Measurements from ENCODE around the gene INHBE.
"Not testable (repeated sequence)": the region's sequence is repeated elsewhere in the genome, so short reads cannot be mapped to it uniquely, and the experiment has no call there.

The INHBE gene, protein sequence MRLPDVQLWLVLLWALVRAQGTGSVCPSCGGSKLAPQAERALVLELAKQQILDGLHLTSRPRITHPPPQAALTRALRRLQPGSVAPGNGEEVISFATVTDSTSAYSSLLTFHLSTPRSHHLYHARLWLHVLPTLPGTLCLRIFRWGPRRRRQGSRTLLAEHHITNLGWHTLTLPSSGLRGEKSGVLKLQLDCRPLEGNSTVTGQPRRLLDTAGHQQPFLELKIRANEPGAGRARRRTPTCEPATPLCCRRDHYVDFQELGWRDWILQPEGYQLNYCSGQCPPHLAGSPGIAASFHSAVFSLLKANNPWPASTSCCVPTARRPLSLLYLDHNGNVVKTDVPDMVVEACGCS
- total RNA-seq, result 0 to 0.37 (median 0.05) reads per million in 18 experiments

DNA sequence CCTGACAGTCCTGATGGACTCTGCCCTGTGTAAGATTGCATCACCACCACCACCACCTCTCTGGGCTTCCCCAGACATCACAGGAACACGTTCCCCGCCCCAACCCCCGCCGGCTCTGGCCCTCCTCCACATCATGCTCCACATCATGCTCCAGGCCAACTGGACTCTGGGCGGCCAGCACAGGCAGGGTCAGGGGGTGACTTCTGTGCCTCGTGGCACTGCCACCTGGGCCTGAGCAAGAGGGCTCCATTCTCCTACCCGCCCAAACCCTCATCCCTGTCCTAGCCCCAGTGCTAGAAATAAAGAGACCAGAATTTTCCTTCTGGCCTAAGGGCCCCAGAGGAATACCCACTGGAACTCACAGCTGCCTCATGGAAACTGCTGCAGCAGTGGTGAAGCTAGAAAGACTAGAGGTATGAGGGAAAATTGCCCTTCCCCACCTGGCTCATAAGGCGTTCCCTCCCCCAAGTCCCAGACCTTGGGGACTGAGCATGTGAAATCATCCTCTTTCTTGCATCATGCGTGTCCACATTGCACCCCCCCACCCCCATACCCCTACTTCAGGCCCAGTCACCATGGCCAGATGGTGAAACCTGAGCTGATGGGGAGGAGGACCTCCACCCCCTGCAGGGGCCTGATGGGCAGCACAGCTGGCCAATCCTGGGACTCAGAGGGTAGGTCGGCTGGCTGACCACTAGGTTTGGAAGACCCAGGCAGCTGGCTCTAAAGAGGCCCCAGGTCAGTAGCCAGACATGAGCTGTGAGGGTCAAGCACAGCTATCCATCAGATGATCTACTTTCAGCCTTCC, at the start of gene INHBE:
TSS of gene INHBE (plus strand) at position 742 of the 808 bp plus-strand sequence. CDS start 230 bp downstream, outside the sequence.
- DNase-seq, result peak; percentile 26 to 59

DNA sequence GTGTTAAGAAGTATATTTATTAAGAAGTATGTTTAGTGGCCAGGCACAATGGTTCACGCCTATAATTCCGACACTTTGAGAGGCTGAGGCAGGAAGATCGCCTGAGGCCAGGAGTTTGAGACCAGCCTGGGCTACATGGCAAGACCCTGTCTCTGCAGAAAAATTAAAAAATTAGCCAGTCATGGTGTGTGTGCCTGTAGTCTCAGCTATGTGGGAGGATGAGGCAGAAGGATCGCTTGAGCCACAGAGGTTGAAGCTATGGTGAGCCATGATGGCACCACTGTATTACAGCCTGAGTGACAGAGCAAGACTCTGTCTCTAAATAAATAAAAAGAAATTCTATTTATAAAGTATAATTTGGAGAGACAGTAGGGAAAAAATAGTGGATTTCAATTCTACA, 44.6 kb upstream of the INHBE start:
- DNase-seq, result no peak

DNA sequence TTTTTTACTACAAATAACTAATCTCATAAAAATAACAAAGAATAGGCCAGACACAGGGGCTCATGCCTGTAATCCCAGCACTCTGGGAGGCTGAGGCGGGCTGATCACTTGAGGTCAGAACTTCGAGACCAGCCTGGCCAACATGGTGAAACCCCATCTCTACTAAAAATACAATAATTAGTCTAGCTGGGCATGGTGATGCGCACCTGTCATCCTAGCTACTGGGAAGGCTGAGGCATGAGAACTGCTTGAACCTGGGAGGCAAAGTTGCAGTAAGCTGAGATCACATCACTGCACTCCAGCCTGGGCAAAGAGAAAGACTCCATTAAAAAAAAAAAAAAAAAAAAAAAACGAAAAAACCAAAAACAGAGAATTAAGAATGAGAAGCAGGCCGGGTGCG, 40.9 kb upstream of the INHBE start:
- not testable (repeated sequence) for DNase-seq

DNA sequence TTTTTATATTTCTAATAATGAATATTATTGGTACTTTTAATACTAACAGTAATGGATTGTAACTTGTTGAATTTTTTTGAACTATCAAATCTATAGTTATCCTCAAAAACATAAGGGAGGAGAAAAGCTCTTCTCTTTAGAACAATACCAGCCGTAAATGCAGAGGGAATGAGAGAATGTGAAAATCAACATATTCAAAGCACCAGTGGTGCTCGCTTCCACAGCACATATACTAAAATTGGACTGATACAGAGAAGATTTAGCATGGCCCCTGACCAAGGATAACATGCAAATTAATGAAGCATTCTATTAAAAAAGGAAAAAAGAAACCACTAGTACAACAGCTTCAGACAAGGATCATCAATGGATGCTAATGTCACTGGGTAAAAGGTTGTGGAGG, 40.0 kb upstream of the INHBE start:
- DNase-seq, result no peak

DNA sequence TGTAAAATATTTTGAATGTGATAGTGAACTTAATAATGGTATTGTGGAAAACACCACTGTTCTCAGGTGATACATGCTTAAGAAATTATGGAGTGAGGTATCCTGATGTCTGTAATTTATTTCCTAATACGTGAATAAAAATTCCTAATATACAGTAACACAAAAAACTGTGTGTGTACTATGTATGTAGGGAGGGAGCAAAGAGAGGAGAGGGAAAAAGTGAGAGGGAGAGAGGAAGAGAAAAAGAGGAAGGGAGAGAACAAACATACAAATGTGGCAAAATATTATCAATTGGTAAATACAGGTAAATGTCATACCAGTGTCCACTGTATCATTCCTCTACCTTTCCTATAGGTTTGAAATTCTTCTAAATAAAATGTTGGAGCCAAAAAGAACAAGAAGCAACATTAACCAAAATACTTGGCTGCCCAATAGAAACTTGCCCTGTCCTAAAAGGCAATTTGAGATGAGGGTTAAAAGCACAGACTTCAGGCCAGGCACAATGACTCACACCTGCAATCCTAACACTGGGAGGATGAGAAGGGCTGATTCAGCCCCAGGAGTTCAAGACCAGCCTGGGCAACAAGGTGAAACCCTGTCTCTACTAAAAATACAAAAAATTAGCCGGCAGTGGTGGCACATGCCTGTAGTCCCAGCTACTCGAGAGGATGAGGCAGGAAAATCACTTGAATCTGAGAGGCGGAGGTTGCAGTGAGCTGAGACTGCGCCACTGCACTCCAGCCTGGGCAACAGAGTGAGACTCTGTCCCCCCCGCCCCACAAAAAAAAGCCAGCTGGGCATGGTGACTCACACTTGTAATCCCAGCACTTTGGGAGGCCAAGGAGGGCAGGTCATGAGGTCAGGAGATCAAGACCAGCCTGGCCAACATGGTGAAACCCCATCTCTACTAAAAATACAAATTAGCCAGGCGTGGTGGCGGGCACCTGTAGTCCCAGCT, 38.8 kb upstream of the INHBE start:
- DNase-seq, result no peak

DNA sequence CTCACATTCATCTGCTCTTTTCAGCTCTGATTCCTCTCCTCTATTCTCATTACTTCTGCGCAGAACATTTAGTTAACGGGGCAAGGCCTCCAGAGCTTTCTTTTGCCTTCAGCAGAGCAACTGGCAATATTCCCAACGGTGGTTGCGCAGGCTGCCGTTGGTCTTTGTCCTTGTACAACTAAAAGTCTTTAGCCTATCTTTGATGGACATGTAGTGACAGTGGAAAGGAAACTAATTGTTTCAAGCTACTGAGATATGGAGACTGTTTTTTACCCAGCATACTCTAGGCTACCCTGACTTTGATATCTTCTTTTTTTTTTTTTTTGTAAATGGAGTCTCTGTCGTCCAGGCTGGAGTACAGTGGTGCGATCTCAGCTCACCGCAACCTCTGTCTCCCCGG, 36.9 kb upstream of the INHBE start:
- no peak for DNase-seq

DNA sequence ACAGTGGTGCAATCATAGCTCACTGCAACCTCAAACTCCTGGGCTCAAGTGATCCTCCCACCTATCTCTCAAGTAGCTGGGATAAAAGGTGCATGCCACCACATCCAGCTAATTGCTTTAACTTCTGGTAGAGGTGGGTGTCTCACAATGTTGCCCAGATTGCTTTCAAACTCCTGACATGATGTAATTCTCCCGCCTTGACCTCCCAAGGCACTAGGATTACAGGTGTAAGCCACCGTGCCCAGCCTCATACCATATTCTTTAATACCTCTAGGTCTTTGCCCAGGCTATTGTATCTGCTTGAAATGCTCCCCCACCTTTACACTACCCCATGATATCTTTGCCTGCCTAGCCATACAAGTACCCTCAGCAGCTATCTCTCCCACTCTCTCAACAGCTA, 35.6 kb upstream of the INHBE start:
- no peak for DNase-seq

DNA sequence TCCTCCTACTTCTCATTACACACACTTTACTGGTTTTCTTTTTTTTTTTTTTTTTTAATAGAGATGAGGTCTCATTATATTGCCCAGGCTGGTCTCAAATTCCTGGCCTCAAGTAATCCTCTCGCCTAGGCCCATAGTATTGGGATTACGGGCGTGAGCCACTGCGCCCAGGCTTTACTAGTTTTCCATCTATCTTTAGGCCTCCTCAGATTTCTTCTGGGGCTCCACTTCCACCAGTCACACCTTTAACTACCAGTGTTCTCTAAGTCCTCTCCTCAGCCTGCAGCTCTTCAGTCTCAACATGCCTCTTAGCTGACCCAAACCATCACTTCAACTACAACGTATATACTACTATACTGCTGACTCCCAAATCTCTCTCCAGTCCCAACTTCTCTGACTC, 34.6 kb upstream of the INHBE start:
- DNase-seq, result no peak

DNA sequence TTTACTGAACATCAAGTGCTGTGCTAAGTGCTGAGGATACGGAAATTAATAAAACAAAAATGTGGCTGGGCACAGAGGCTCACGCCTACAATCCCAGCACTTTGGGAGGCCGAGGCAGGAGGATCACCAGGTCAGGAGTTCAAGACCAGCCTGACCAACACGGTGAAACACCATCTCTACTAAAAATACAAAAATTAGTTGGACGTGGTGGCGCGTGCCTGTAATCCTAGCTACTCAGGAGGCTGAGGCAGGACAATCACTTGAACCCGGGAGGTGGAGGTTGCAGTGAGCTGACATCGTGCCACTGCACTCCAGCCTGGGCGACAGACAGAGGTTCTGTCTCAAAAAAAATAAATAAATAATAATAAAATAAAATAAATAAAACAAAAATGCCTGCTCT, 28.2 kb upstream of the INHBE start:
- not testable (repeated sequence) for DNase-seq

DNA sequence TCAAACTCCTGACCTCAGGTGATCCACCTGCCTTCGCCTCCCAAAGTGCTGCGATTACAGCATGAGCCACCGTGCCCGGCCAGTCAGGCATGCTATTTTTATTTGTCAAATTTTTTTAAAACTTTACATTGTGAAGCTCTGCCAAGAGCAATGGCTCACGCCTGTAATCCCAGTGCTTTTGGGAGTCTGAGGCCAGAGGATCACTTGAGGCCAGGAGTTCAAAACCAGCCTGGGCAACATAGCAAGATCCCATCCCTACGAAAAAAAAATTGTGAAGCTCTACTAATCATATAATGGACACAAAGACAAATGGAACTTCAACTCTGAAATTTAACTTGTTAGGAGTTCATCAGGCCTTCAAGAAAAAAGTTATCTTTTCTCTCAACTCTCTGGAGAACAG, 26.1 kb upstream of the INHBE start:
- no peak for DNase-seq

DNA sequence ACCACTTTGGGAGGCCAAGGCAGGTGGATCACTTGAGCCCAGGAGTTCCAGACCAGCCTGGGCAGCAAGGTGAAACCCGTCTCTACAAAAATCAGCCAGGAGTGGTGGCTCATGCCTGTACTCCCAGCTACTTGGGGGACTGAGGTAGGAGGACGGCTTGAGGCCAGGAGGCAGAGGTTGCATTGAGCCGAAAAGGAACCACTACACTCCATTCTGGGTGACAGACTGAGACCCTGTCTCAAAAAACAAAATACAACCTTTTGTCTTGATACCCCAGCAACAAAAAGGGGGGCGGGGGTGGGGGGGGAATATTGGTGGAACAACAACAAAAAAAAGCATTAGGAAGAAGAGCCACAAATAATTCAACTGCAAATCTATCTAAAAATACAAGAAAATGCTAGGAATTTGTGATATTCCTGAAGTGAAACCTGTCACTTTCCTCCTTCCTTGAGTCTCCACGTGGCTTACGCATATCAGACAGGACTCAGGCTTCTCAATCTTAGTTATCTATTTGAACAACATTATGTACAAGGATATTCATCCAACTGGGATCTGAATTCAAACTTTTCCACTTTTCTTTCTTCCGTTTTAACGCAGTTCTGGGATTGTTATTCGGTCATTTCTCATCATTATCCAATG, 25.5 kb upstream of the INHBE start:
- DNase-seq, result no peak

DNA sequence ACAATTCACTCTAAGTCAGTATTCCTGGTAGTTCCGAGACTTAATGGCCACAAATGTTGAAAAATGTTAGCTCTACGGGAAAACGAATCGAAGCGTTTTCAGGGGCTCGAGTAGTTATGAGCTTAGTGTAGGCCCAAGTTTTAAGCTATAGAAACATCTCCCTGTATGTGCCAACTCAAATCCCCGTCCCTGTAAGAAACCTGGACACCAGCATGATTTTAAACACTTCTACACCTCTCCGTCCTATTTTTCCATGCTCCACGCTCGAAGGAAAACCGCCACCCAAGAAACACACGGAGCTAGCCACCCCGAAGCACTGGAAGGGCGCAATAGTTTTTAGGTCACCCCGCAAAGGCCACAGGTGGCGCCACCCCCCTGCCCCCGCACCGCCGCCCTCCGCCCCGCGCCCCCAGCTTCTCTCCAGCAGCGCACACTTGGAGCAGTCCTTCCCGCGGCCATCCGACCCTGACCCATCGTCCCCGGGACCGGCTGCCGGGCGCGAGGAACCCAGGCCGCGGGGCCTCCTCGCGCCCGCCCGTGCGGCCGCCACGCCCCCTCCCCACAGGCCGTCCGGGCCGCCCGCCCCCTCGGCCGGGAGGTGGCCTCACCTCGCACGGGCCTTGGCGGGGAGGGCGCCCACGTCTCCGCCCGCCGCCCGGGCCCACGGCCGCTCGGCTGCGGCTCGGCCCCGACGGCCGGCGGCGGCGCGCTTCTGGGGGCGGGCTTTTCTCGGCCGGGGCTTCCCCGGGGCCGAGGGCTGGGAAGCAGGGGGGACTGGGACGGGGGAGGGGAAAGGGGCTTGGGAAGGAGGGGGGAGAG, 24.8 kb upstream of the INHBE start:
- peak in 1 of 2 donors; percentile 16 for DNase-seq

DNA sequence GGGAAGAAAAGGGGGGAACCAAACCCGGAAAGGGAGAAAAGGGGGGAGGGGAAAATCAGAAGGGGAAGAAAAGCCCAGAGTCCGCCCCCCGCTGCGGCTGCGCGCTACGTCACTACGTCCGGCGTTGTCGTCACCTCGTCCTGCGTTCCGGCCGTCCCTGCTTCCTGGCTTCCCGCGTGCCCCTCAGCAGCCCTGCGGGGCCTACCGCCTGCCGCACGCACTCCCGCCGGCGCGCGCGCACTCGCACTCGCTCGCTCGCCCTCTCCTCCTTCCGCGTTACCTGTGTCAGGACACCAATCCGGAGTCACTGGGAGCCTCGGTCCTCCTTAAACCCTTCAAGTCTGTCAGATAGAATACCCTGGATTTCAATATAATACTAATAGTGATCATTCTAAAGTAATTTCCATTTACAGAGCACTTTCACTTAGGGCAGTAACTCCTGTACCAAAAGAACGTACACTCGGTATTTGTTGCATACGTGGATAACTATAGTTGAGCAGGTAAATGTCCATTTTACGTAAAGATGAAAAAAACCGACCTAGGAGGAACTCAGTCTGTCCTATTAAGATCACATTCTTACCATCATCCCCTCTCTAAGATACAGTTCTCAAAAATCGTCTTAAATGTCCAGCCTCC, 24.1 kb upstream of the INHBE start, which contains the start of gene R3HDM2:
TSS of gene R3HDM2 (minus strand) at position 113 of the 636 bp plus-strand sequence. CDS start 120,615 bp downstream, outside the sequence.
- peak; percentile 96 for DNase-seq

DNA sequence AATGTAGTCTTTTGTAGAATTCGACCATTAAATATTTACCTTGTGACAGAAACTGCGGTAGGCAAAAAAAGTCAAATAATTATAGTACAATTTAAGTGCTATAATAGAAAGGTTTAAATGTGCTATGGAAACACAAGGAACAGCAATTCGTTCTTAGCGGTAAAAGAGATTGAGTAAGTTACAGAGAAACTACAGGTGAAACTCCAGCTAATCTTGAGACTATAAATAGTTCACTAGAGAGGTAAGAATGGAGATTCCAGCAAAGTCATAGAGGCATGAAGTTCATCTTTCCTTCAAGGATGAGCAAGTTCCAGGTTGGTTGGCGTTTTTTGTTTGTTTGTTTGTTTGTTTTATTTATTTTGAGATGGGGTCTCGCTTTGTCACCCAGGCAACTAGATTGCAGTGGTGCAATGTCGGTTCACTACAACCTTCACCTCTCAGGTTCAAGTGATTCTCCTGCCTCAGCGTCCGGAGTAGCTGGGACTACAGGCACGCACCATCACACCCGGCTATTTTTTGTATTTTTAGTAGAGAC, 23.4 kb upstream of the INHBE start:
- DNase-seq, result no peak

DNA sequence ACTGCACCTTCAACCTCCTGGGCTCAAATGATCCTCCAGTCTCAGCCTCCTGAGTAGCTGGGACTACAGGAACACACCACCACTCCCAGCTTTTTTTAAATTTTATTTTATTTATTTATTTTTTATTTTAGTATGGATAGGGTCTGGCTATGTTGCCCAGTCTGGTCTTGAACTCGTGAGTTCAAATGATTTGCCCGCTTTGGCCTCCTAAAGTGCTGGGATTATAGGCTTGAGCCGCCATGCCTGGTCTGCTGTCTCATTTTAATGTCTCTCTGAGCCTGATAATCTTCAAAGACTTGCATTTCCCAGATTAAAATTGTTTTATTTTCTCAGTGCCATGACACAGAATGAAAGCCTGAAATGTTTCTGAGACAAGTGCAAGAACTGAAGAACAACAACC, 21.7 kb upstream of the INHBE start:
- no peak for DNase-seq

DNA sequence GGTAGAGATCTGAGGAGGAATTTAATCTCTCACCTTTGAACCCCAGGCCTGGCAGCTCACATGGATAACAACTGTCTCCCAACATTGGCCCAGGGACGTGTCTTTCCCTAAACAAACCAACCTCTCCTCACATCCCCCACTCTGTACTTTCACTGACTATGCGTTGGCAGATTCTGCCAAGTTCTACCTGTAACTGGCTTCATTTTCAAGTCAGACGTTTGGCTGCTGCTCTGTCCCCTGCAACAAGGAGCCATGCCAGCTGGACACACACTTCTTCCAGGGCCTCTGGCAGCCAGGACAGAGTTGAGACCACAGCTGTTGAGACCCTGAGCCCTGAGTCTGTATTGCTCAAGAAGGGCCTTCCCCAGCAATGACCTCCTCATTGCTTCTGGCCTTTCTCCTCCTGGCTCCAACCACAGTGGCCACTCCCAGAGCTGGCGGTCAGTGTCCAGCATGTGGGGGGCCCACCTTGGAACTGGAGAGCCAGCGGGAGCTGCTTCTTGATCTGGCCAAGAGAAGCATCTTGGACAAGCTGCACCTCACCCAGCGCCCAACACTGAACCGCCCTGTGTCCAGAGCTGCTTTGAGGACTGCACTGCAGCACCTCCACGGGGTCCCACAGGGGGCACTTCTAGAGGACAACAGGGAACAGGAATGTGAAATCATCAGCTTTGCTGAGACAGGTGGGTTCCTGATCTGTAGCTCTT, 20.4 kb upstream of the INHBE start, which contains the start of gene INHBC:
TSS of gene INHBC (plus strand) at position 268 of the 707 bp plus-strand sequence. CDS start at position 371, 103 bp downstream.
- DNase-seq, result no peak

DNA sequence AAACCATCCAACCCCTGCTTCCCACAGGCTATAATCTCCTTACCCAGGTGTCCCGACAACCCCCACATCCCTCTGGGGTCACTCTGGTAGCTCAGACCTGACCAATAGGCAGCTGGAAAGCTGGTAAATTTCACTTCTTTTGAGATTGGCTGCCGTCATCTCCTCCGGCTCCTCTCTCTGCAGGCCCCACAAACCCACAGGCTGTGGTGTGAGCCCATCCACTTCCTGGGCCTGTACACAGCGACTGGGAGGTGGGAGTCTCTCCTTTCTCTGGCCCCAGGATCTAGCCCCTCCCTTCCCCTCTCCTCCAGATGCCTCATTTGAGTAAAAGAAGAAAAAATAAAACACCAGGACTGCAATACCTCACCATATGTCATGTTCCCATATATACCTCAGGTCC, 19.8 kb upstream of the INHBE start:
- DNase-seq, result no peak

DNA sequence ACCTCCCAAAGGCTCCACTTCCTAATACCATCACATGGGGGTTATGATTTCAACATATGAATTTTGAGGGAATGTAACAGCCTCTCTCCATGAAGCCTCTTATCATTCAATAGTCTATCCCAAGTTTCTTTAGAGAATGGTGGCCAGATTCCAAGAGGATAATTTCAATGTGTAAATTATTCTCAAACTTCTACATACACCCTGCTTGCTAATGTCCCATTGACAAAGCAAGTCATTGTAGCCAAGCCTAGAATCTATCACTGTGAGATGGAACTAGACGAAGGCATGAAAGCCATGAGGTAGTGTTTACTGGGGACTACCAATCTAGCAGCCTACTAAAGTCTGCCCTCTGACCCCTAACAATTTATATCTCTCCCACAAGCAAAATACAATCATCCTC, 16.7 kb upstream of the INHBE start:
- no peak for DNase-seq

DNA sequence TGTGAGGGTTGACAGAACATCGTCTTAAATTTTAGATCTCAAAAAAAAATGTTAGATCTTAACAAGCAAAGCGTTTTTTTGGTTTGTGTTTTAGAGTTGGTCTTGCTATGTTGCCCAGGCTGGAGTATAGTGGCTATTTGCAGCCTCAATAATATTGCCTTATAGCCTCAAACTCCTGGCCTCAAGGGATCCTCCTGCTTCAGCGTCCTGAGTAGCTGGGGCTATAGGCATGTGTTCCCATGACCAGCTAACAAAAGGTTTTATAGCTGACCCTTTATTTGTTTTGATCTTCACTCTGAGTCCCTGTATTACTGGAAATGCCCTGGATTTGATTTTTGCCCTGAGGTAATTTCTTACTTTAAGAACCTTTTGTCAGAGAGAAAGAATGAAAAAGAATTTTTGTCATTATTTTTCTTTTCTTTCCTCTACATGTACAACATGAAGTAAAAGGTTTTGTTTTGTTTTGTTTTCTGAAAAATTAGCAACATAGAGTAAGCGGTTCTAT, 15.3 kb upstream of the INHBE start:
- no peak for DNase-seq
